Mammary epithelial cell (primary cell): ENCODE data around the gene TNS1.

Experiments
- CTCF ChIP-seq, 2 donors: IDR thresholded peaks in 1 of 2; conservative IDR thresholded peaks in 1 of 2; 2 replicates each; pipeline ENCODE4 v1.5.1; 2011 to 2012; ENCODE audit warnings: inconsistent platforms in 2 of 2, low read length in 2 of 2, mild to moderate bottlenecking in 2 of 2, control low read depth in 1 of 2, low read depth in 1 of 2; ENCODE audit not compliant: insufficient read depth in 1 of 2; ENCODE audit errors: extremely low read depth in 1 of 2
- EZH2 ChIP-seq: IDR thresholded peaks from 2 replicates; pipeline ENCODE4 v1.6.1; 2012; ENCODE audit warnings: low read length, inconsistent platforms, borderline replicate concordance

- TF ChIP-seq CTCF (conservative IDR thresholded peaks at IDR 0.05 in 1 of 2, IDR thresholded peaks at IDR 0.05 in 1 of 2; ENCODE audit: extremely low read depth in 1 of 2, insufficient read depth in 1 of 2, low read depth in 1 of 2, low read length in 2 of 2) (no peak), EZH2 (no peak)
These were observed 100.9 kb downstream of the TNS1 start for GRCh38 chr2:217901835-217902378.
